GM12878 (cell line): ENCODE results near the gene RIPK3.

ENCODE experiments used
- ESRRA ChIP-seq: IDR thresholded peaks from 2 replicates; pipeline ENCODE4 v1.6.1; 2012; ENCODE audit warnings: mild to moderate bottlenecking, low read length, improper control_type of control experiment
- EZH2 ChIP-seq: IDR thresholded peaks from 2 replicates; pipeline ENCODE4 v1.6.1; 2012; ENCODE audit warnings: low read depth, mild to moderate bottlenecking, control low read depth, inconsistent platforms, low read length, borderline replicate concordance; ENCODE audit not compliant: control insufficient read depth
- GABPA ChIP-seq: IDR thresholded peaks from 2 replicates; pipeline ENCODE4 v1.6.1; 2014; ENCODE audit warnings: antibody characterized with exemption, low read depth, mild to moderate bottlenecking, inconsistent platforms
- SUZ12 ChIP-seq: fragments of 200-600 bp; sonication (generic); IDR thresholded peaks from one replicate; pipeline ENCODE4 v1.6.1; 2018; ENCODE audit warnings: antibody characterized with exemption, mild to moderate bottlenecking; ENCODE audit not compliant: unreplicated experiment
- TF ChIP-seq, protein P1 (sequence below), 3 experiments: IDR thresholded peaks in 2 of 3; conservative IDR thresholded peaks in 1 of 3; 2 replicates each; pipeline ENCODE4 v1.5.1; 2011; ENCODE audit warnings: low read depth in 3 of 3, low read length in 3 of 3, mild to moderate bottlenecking in 3 of 3, control low read depth in 2 of 3, moderate library complexity in 2 of 3, inconsistent platforms in 1 of 3, mixed read lengths in 1 of 3; ENCODE audit not compliant: control insufficient read depth in 2 of 3, insufficient read depth in 1 of 3; ENCODE audit errors: extremely low read depth in 1 of 3

DNA sequence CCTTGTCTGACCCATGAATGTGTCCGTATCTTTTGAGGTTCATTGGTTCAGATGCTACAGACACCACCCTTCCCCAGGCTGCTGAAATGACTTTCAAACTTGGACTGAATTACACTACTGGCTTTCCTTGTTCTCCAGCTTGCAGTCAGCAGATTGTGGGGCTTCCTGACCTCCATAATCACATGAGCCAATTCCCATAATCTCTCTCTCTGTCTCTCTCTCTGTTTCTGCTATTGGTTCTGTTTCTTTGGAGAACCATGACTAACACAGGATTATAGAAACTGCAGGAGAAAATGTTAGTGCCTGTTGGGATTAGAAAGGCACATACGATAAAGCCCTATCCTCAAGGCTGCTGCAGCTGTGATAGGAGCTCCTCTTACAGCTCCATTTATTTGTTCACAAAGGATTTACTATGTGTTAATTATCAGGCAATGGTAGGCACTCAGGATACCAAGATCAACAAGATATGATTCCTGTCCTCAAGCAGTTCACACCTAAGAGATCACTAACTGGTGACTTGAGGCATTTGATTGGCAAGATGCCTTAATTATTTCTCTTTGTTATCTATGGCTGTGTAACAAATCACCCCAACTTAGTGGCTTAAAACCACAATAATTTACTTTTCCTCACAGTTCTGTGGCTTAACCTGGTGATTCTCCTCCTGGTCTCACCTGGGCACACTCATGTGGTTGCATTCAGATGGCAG, 48.8 kb upstream of the RIPK3 start:
- TF ChIP-seq SUZ12 (no peak), ESRRA (no peak), EZH2 (no peak), GABPA (no peak)
- TF ChIP-seq, protein P1, sequence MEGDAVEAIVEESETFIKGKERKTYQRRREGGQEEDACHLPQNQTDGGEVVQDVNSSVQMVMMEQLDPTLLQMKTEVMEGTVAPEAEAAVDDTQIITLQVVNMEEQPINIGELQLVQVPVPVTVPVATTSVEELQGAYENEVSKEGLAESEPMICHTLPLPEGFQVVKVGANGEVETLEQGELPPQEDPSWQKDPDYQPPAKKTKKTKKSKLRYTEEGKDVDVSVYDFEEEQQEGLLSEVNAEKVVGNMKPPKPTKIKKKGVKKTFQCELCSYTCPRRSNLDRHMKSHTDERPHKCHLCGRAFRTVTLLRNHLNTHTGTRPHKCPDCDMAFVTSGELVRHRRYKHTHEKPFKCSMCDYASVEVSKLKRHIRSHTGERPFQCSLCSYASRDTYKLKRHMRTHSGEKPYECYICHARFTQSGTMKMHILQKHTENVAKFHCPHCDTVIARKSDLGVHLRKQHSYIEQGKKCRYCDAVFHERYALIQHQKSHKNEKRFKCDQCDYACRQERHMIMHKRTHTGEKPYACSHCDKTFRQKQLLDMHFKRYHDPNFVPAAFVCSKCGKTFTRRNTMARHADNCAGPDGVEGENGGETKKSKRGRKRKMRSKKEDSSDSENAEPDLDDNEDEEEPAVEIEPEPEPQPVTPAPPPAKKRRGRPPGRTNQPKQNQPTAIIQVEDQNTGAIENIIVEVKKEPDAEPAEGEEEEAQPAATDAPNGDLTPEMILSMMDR (IDR thresholded peaks at IDR 0.05 in 2 of 3, conservative IDR thresholded peaks at IDR 0.05 in 1 of 3; ENCODE audit: control insufficient read depth in 2 of 3, extremely low read depth in 1 of 3, insufficient read depth in 1 of 3, low read depth in 3 of 3, low read length in 3 of 3): no peak
